Stimulated activated CD4-positive, alpha-beta T cell treated with anti-CD3 and anti-CD28 coated beads, Interleukin-2, amount 100 ng/mL, for 24 hours (primary cell): ENCODE results near the gene SLITRK2.

Experiments used
- DNase-seq, 2 donors: peaks; one replicate each; pipeline ENCODE4 v3.0.0-alpha.2; 2020

Gene SLITRK2

GRCh38 chrX:145817331-145818185 is at the start of gene SLITRK2:
SLITRK2 (plus strand) TSS chrX:145817829; CDS start chrX:145822426, 4,597 bp downstream.
- no peak for DNase-seq

GRCh38 chrX:145773006-145773405 is 44.6 kb upstream of the SLITRK2 start:
- no peak for DNase-seq

GRCh38 chrX:145792281-145792680 is 25.3 kb upstream of the SLITRK2 start:
- DNase-seq: no peak

GRCh38 chrX:145803508-145803907 is 14.1 kb upstream of the SLITRK2 start:
- no peak for DNase-seq

GRCh38 chrX:145813081-145813480 is 4.5 kb upstream of the SLITRK2 start:
- no peak for DNase-seq

GRCh38 chrX:145816601-145817315 is 871 bp upstream of the SLITRK2 start:
- DNase-seq: no peak

- DNase-seq: no peak
These were observed 821 bp downstream of the SLITRK2 start for GRCh38 chrX:145818186-145819113.

- DNase-seq: no peak
These were observed 3.2 kb downstream of the SLITRK2 start for GRCh38 chrX:145820825-145821224.

- no peak for DNase-seq
These were observed 3.8 kb downstream of the SLITRK2 start for GRCh38 chrX:145821291-145821897.

GRCh38 chrX:145821898-145822571 is 4.4 kb downstream of the SLITRK2 start:
- no peak for DNase-seq

- no peak for DNase-seq
These were observed 5.5 kb downstream of the SLITRK2 start for GRCh38 chrX:145823132-145823531.

- DNase-seq: no peak
These were observed 8.3 kb downstream of the SLITRK2 start for GRCh38 chrX:145825896-145826295.

- DNase-seq: no peak
These were observed 8.8 kb downstream of the SLITRK2 start for GRCh38 chrX:145826466-145826865.

GRCh38 chrX:145832796-145833195 is 15.2 kb downstream of the SLITRK2 start:
- DNase-seq: no peak

GRCh38 chrX:145840531-145840930 is 22.9 kb downstream of the SLITRK2 start:
- no peak for DNase-seq

GRCh38 chrX:145843146-145843904 is 25.7 kb downstream of the SLITRK2 start:
- no peak for DNase-seq

- no peak for DNase-seq
These were observed 27.3 kb downstream of the SLITRK2 start for GRCh38 chrX:145844886-145845285.

- DNase-seq: no peak
These were observed 30.8 kb downstream of the SLITRK2 start for GRCh38 chrX:145848448-145848847.

GRCh38 chrX:145848857-145849256 is 31.2 kb downstream of the SLITRK2 start:
- DNase-seq: no peak

GRCh38 chrX:145853181-145853580 is 35.6 kb downstream of the SLITRK2 start:
- DNase-seq: no peak

- no peak for DNase-seq
These were observed 38.6 kb downstream of the SLITRK2 start for GRCh38 chrX:145856181-145856580.
